Neural cell (in vitro differentiated cells): ENCODE measurements around the gene CBFA2T2.
"Not testable (repeated sequence)": the region's sequence is repeated elsewhere in the genome, so short reads cannot be mapped to it uniquely, and the experiment has no call there.

Source experiments
- EZH2 ChIP-seq: fragments of 200-600, 300-800 bp; shearing (Covaris generic), sonication (generic); IDR thresholded peaks from 2 replicates; pipeline ENCODE4 v1.6.1; 2014; ENCODE audit warnings: antibody characterized with exemption, low read length, borderline replicate concordance, mild to moderate bottlenecking; ENCODE audit not compliant: insufficient read depth, poor library complexity, severe bottlenecking
- TF ChIP-seq, protein P1 (sequence below): fragments of 450-650 bp; IDR thresholded peaks from 2 replicates; pipeline ENCODE4 v1.5.1; 2014; ENCODE audit warnings: antibody characterized with exemption, mild to moderate bottlenecking, moderate library complexity; ENCODE audit not compliant: poor library complexity, severe bottlenecking

DNA sequence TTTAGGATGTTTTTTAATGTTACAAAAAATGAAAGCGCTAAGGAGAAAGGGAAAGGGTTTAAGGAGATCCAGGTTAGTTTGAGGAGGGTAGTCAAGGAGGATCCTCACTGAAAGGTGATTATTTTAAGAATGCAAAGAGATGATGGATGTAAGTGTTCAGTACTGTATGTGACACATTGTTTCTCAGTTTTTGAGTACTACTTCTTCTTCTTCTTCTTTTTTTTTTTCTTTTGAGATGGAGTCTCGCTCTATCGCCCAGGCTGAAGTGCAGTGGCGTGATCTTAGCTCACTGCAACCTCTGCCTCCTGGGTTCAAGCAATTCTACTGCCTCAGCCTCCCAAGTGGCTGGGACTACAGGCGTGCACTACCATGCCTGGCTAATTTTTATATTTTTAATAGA lies 83.4 kb downstream of the CBFA2T2 start:
- TF ChIP-seq EZH2, result not testable (repeated sequence)
- TF ChIP-seq, protein P1, sequence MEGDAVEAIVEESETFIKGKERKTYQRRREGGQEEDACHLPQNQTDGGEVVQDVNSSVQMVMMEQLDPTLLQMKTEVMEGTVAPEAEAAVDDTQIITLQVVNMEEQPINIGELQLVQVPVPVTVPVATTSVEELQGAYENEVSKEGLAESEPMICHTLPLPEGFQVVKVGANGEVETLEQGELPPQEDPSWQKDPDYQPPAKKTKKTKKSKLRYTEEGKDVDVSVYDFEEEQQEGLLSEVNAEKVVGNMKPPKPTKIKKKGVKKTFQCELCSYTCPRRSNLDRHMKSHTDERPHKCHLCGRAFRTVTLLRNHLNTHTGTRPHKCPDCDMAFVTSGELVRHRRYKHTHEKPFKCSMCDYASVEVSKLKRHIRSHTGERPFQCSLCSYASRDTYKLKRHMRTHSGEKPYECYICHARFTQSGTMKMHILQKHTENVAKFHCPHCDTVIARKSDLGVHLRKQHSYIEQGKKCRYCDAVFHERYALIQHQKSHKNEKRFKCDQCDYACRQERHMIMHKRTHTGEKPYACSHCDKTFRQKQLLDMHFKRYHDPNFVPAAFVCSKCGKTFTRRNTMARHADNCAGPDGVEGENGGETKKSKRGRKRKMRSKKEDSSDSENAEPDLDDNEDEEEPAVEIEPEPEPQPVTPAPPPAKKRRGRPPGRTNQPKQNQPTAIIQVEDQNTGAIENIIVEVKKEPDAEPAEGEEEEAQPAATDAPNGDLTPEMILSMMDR, result not testable (repeated sequence)
